HG03521 (cell line): ENCODE measurements around the gene AHNAK.
A peak's percentile ranks its signal among the peaks of the same experiment; 100 is the strongest.
"Not testable (repeated sequence)": the region's sequence is repeated elsewhere in the genome, so short reads cannot be mapped to it uniquely, and the experiment has no call there.

Source experiments
- ATAC-seq: cut with Tn5 transposase; IDR thresholded peaks from one replicate; pipeline ENCODE4 v1.9.1; 2021; ENCODE audit warnings: mild to moderate bottlenecking, moderate library complexity; ENCODE audit not compliant: unreplicated experiment

AHNAK gene

DNA sequence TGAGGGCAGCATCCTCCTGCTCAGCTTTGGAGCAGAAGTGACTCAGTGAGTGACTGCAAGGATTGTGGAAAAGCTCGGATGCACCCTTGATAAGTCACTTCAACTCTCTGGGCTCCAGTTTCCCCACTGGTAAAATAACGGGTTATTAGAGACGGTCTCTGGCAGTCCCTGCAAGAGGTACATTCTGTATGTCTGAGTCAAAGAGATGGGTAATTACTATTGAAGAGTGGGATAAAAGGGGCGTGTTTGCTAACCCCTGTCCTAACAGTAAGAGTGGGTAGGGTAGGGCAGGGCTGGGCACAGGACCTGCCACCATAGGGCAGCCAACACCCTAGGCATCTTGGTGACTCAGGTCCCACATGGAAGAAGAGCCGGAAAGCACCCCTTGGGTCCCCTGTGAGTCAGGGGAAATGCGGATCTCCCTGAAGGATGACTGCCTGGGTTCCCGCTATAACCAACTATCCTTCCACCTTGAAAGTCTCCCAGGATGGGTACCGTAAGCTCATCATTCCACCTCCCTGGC is 7.3 kb upstream of the AHNAK start:
- ATAC-seq = no peak

GRCh38 chr11:62553080-62553838 is 6.7 kb upstream of the AHNAK start:
- no peak for ATAC-seq

DNA sequence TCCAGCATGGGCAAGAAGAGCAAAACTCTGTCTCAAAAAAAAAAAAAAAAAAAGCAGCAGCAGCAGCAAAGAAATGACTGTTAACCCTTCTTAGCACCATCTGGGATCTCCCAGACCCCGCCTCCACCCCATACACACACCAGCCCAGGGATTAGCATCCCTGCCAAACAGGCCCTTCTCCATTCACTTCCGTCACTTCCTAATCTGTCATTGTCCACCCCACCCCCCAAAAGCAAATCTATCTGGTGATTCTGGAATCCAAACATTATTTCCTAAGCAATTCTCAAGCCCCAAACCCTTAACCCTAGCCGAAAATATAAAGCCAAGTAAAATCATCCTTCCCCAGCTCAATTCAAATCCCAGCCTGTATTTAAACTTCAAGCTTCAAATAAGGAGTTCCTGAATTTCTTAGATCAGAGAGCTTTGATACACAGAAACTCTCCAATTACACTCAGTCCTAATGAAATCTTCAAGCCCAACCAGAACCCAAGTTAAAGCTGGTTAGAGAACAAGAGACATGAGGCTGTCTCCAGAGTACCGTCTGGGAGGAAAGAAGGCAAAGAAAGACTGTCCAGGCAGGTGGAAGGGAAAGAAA is 6.0 kb upstream of the AHNAK start:
- ATAC-seq = no peak

GRCh38 chr11:62550478-62550877 is 3.9 kb upstream of the AHNAK start:
- ATAC-seq = not testable (repeated sequence)

GRCh38 chr11:62548545-62549335 is 2.1 kb upstream of the AHNAK start:
- ATAC-seq = no peak

GRCh38 chr11:62547691-62548281 is 1.2 kb upstream of the AHNAK start:
- ATAC-seq = no peak

- ATAC-seq = no peak
These were observed 471 bp upstream of the AHNAK start for GRCh38 chr11:62546929-62547625.

GRCh38 chr11:62545437-62546243 is 966 bp downstream of the AHNAK start:
- no peak for ATAC-seq

DNA sequence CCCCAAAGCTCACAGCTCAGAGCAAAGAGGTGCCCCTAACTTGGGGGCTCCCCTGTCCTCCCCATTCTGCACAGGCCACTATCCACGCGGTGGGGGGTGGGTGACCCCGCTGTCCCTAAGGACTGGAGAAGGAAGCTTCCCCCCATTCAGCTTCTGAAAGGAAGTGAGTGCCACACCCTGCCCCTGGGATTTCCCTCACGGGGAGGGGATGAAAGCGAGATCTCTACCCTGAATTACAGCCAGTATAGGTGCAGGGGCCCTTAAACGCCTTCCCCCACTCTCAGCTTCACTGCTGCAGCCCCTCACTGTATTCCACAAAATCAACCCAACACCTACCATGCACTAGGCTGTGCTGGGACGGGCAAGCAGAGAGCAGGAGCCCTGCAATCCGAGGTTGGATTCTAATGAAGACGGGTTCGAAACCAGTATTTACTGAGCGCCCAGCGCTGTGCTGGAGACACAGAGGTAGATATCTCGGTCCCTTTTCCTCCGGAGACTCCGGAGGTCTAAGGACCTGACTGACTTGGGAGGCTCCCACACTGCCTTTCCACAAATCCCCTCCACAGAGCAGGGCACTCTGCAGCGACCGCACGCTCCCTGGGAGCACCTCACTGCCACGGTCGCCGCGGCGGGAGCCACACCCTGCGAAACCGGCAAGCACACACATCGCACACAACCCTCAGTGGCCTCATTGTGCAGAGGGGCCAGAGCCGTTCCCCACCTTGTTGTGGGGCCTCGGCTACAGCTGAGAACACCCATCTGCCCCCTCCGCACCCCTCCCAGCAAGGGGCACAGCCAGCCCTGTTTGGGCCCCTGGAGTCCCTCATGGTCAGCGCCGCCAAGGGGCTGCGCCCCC is 1.8 kb downstream of the AHNAK start:
- ATAC-seq = no peak

GRCh38 chr11:62543680-62544444 is 2.7 kb downstream of the AHNAK start:
- ATAC-seq = no peak

- no peak for ATAC-seq
These were observed 3.6 kb downstream of the AHNAK start for GRCh38 chr11:62542750-62543567.

DNA sequence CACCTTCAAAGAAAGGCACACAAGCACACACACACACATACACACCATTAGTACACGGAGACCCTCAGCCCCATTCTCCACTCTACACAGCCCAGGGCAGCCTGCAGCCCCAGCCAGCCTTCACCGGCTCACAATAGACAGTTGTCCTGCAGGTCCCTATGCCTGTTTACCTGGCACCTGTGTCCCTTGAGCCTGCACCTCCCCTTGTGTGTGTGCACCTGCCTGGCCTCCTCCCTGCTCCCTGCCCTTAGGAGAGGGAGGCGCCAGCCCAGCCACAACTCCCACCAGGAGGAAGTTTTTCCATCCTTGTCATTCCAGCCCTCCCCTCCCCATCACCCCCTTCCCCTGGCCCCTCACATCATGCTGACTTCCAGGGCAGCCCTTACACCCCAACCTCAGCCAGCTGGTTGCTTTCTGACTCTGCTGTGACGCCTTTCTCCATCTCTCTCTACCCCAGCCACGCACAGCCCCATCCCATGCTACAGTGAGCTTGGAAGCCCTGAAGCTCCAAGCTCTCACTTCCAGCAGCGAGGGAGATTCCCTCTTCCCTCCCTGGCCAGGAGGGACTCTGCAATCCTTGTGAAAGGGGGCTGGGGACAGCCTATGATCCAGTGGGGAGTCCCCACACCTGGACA is 4.4 kb downstream of the AHNAK start:
- no peak for ATAC-seq

GRCh38 chr11:62540804-62541701 is 5.6 kb downstream of the AHNAK start:
- peak; percentile 35 for ATAC-seq

GRCh38 chr11:62539238-62539925 is 7.2 kb downstream of the AHNAK start:
- no peak for ATAC-seq
